HUDEP-2 (cell line): ENCODE measurements around the gene BRD9.

Experiments used
- DNase-seq, 76 experiments: peaks; one replicate each; lab custom pipeline; 2025; ENCODE audit not compliant: unreplicated experiment in 76 of 76; lab: John Stamatoyannopoulos, UW

The BRD9 gene

GRCh38 chr5:821504-821903 is 71.1 kb downstream of the BRD9 start:
- no peak for DNase-seq

- no peak for DNase-seq
Measured at GRCh38 chr5:820245-820644, 72.4 kb downstream of the BRD9 start.

- DNase-seq, result no peak
Measured at GRCh38 chr5:819078-819477, 73.5 kb downstream of the BRD9 start.

GRCh38 chr5:816176-816575 is 76.4 kb downstream of the BRD9 start:
- no peak for DNase-seq

- no peak for DNase-seq
Measured at GRCh38 chr5:815449-815848, 77.2 kb downstream of the BRD9 start.
